Vagina (tissue), 2 donors: ENCODE data around the gene SEMA4D. TPM values are rescaled to one million over a fixed set of nuclear protein-coding genes. Genes with fewer than 3 reads are reported as not detected.

Experiments
- DNase-seq, 2 donors: peaks; one replicate each; pipeline ENCODE4 v3.0.0-alpha.2; 2017; ENCODE audit errors: extremely low spot score in 2 of 2
- H3K27ac ChIP-seq: fragments of 200-600 bp; sonication (generic); one replicate; pipeline ENCODE4 v1.5.1; 2019
- H3K27me3 ChIP-seq: fragments of 200-600 bp; sonication (generic); one replicate; pipeline ENCODE4 v1.5.1; 2019
- H3K36me3 ChIP-seq, 2 donors: fragments of 200-600 bp; sonication (generic); one replicate each; pipeline ENCODE4 v1.5.1; 2017 to 2019
- H3K4me1 ChIP-seq: fragments of 200-600 bp; sonication (generic); one replicate; pipeline ENCODE4 v1.5.1; 2019
- H3K4me3 ChIP-seq, 2 donors: fragments of 200-600 bp; sonication (generic); 1 replicate in 1 of 2; 2 replicates in 1 of 2; pipeline ENCODE4 v1.5.1; 2016 to 2019
- H3K9me3 ChIP-seq: fragments of 200-600 bp; sonication (generic); one replicate; pipeline ENCODE4 v1.5.1; 2019
- CTCF ChIP-seq, 3 experiments: fragments of 450-650 bp in 2 of 3; fragments of 200-600 bp in 1 of 3; sonication (generic) in 1 of 3; IDR thresholded peaks; one replicate each; pipeline ENCODE4 v1.5.1; 2017 to 2019; ENCODE audit warnings: antibody characterized with exemption in 3 of 3, mild to moderate bottlenecking in 2 of 3, moderate library complexity in 2 of 3
- POLR2A ChIP-seq, 2 donors: fragments of 450-650 bp; IDR thresholded peaks; one replicate each; pipeline ENCODE4 v1.6.1; 2017; ENCODE audit warnings: antibody characterized with exemption in 2 of 2, mild to moderate bottlenecking in 2 of 2, moderate library complexity in 2 of 2
- POLR2AphosphoS5 ChIP-seq, 2 donors: sonication (generic); formaldehyde crosslinking; IDR thresholded peaks; one replicate each; pipeline ENCODE4 v1.9.0; 2017; ENCODE audit warnings: antibody characterized with exemption in 2 of 2, mild to moderate bottlenecking in 2 of 2, low read depth in 1 of 2; ENCODE audit not compliant: insufficient read depth in 1 of 2
- intact Hi-C: fragments of 100-400 bp; cut with DNase I; formaldehyde crosslinking; loops from one replicate; pipeline ENCODE4 v1.15.1; 2023
- total RNA-seq: library from RNA; depleted of rRNA; stranded (reverse); fragments of >200 nt; gene quantifications from one replicate; pipeline ENCODE4 v1.2.3, GENCODE V29; 2016

The SEMA4D gene
- total RNA-seq, 1 donor from 2014 or later, result 39.3 TPM

DNA sequence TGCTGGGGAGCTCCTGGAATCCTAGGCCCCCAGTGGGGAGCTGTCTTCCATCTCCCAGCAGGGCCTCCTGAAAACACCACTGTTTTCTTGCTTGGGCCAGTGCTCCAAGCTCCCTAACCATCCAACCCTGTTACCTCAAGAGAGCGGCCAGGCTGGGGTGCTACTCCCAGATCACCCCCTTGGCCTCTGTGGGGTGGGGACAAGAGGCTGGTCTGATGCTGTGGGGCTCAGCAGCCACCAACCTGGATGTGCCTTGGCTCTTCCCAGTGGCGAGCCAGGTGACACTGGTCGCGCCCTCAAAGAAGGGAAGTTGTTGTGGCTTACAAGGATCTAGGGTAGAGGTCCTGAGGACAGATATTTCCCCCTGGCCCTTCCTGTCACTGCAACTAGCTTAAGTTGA is 130.6 kb downstream of the SEMA4D start:
- intact Hi-C loops, result no loop called here
- Histone ChIP-seq H3K4me3 (no peak overlapping the region), H3K27ac (no peak overlapping the region), H3K4me1 (no peaks in the 10 kb centered on the region), H3K36me3 (peaks cover 0 to under 1% of the 10 kb centered on the region in 2 donors), H3K9me3 (no peaks in the 10 kb centered on the region), H3K27me3 (no peaks in the 10 kb centered on the region)
- TF ChIP-seq POLR2AphosphoS5 (IDR thresholded peaks at IDR 0.05; ENCODE audit: insufficient read depth in 1 of 2, low read depth in 1 of 2) (no peak), POLR2A (IDR thresholded peaks at IDR 0.05) (no peak), CTCF (IDR thresholded peaks at IDR 0.05) (no peak)
- DNase-seq, result no peak

- no peaks in the 10 kb centered on the region for H3K27me3 ChIP-seq
- peaks cover 0 to 6% of the 10 kb centered on the region in 2 donors for H3K36me3 ChIP-seq
- H3K27ac ChIP-seq, result no peak overlapping the region
- no peak for DNase-seq
- no peak overlapping the region for H3K4me3 ChIP-seq
- no peaks in the 10 kb centered on the region for H3K9me3 ChIP-seq
- intact Hi-C loops, result no loop called here
- TF ChIP-seq CTCF (IDR thresholded peaks at IDR 0.05) (no peak), POLR2A (IDR thresholded peaks at IDR 0.05) (no peak), POLR2AphosphoS5 (IDR thresholded peaks at IDR 0.05; ENCODE audit: insufficient read depth in 1 of 2, low read depth in 1 of 2) (no peak)
- no peaks in the 10 kb centered on the region for H3K4me1 ChIP-seq
These were observed 131.2 kb downstream of the SEMA4D start for GRCh38 chr9:89366711-89367110.

DNA sequence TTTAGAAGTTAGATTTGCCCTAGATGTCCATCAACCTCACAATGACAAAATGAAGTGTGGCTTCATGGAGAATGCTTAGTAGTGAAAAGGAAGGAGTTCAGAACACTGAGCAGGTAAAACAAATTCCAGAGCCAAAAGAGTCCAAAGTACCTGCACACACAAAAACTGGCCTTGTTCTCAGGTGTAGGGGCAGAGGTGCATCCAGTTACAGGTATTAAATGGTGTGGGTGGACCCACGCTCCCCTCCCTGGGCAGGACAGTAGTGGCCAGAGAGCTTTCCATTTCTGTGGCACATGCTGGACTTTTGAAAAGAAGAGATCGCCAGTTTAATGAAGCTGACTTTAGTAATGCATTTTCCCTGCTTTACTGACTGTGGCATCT is 132.4 kb downstream of the SEMA4D start:
- peaks cover 0 to 18% of the 10 kb centered on the region in 2 donors for H3K36me3 ChIP-seq
- TF ChIP-seq CTCF (IDR thresholded peaks at IDR 0.05), result no peak
- no peak for TF ChIP-seq POLR2A (IDR thresholded peaks at IDR 0.05)
- no peak for TF ChIP-seq POLR2AphosphoS5 (IDR thresholded peaks at IDR 0.05; ENCODE audit: insufficient read depth in 1 of 2, low read depth in 1 of 2)
- H3K27ac ChIP-seq, result no peak overlapping the region
- no peaks in the 10 kb centered on the region for H3K27me3 ChIP-seq
- intact Hi-C loops, result no loop called here
- H3K9me3 ChIP-seq, result no peaks in the 10 kb centered on the region
- H3K4me1 ChIP-seq, result no peaks in the 10 kb centered on the region
- DNase-seq, result no peak
- H3K4me3 ChIP-seq, result no peak overlapping the region

DNA sequence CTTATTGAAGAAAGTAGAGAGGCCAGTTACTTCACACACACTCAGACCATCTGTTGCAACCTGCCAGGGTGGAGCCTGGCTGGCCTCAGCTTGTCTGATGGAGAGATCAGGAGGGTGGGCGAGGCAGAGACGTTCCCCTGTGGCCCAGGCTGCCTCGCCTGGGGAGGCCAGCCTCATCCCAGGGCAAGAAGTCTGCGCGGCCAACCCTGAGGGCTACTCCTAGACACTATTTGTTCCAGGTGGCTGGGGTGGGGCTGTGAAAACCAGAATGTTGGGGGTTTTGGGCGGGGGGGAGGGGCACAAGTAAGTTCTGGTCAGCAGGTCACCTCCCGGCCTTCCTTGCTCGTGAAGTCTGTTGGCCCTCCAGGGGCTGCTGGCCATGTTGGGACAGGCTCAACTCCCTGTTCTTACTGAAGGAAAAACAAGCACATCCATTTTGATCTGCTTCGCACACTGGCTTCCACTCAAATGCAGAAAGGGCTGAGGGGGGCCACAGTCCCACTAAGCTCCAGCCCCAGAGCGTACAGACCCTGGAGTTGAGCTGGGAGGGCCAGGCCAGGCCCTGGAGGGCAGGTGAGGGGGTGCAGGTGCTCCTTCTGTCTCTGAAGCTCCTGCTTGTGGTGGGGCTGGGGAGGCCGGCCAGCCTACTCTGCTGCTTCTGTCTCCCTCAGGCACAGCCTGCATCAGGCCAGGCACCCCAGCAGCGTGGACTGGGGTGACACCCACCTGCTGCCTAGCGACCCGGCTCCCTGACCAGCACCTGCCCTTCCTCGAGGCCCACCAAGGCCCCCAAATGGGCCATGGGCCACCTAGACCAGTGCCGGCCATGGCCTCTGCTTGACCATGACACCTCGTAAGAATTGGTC is 133.0 kb downstream of the SEMA4D start:
- TF ChIP-seq POLR2AphosphoS5 (IDR thresholded peaks at IDR 0.05; ENCODE audit: insufficient read depth in 1 of 2, low read depth in 1 of 2) (no peak), CTCF (IDR thresholded peaks at IDR 0.05) (no peak), POLR2A (IDR thresholded peaks at IDR 0.05) (no peak)
- Histone ChIP-seq H3K4me1 (peaks cover 5% of the 10 kb centered on the region), H3K9me3 (no peaks in the 10 kb centered on the region), H3K4me3 (no peak overlapping the region), H3K27ac (no peak overlapping the region), H3K36me3 (peaks cover 0 to 24% of the 10 kb centered on the region in 2 donors), H3K27me3 (no peaks in the 10 kb centered on the region)
- intact Hi-C loops, result no loop called here
- DNase-seq, result no peak
